Keratinocyte (primary cell): ENCODE measurements around the gene PAGR1.

ENCODE experiments used
- CTCF ChIP-seq, 3 experiments: IDR thresholded peaks in 1 of 3; conservative IDR thresholded peaks in 1 of 3; optimal IDR thresholded peaks in 1 of 3; 2 replicates in 2 of 3; 3 replicates in 1 of 3; pipeline versions ENCODE3 to v1.5.1; 2011; ENCODE audit warnings: low read length in 3 of 3, mild to moderate bottlenecking in 3 of 3, moderate library complexity in 2 of 3, control low read depth in 1 of 3, inconsistent platforms in 1 of 3; ENCODE audit not compliant: insufficient read depth in 2 of 3; ENCODE audit errors: extremely low read depth in 1 of 3
- EZH2 ChIP-seq: IDR thresholded peaks from one replicate; pipeline ENCODE4 v1.6.1; 2012; ENCODE audit warnings: inconsistent platforms, mild to moderate bottlenecking, low read length, moderate library complexity

GRCh38 chr16:29868396-29869009 lies 52.6 kb downstream of the PAGR1 start:
- TF ChIP-seq CTCF (optimal IDR thresholded peaks at IDR 0.05 in 1 of 3, IDR thresholded peaks at IDR 0.05 in 1 of 3, conservative IDR thresholded peaks at IDR 0.05 in 1 of 3; ENCODE audit: extremely low read depth in 1 of 3, insufficient read depth in 2 of 3, low read length in 3 of 3) (no peak), EZH2 (no peak)
